ENCODE measurements around the gene INTU.

DNA sequence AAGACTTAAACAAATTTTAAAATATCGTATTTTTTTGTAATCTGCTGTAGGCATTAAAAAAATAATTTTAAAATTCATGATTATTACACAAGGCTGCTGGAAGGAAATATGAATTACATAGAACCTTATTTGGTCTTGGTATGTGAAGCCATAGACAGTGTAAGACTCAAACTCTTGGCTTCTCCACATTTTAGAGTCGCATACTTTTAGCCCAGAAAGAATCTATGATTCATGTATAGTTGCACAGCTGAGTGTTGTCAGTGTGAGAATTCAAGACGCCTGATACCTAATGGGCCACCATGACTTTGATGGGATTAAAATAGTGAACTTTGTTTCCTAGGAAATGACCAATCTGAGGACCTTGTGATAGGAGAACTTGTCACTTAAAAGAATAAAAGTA, 1.4 kb downstream of the INTU start:
- TF ChIP-seq MYC (IDR thresholded peaks at IDR 0.05; ENCODE audit: low read depth, low read length) (no peak), POLR2A (IDR thresholded peaks at IDR 0.05; ENCODE audit: extremely low read depth, insufficient read length) (no peak)
- TF ChIP-seq, protein P1, sequence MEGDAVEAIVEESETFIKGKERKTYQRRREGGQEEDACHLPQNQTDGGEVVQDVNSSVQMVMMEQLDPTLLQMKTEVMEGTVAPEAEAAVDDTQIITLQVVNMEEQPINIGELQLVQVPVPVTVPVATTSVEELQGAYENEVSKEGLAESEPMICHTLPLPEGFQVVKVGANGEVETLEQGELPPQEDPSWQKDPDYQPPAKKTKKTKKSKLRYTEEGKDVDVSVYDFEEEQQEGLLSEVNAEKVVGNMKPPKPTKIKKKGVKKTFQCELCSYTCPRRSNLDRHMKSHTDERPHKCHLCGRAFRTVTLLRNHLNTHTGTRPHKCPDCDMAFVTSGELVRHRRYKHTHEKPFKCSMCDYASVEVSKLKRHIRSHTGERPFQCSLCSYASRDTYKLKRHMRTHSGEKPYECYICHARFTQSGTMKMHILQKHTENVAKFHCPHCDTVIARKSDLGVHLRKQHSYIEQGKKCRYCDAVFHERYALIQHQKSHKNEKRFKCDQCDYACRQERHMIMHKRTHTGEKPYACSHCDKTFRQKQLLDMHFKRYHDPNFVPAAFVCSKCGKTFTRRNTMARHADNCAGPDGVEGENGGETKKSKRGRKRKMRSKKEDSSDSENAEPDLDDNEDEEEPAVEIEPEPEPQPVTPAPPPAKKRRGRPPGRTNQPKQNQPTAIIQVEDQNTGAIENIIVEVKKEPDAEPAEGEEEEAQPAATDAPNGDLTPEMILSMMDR (IDR thresholded peaks at IDR 0.05; ENCODE audit: low read depth, low read length), result no peak

Measured in NB4 (cell line).